Esophagus squamous epithelium (tissue), 4 donors: ENCODE results near the gene MYO1D.

Source experiments
- POLR2A ChIP-seq, 4 donors: fragments of 450-650 bp; IDR thresholded peaks; one replicate each; pipeline ENCODE4 v1.6.1; 2017; ENCODE audit warnings: antibody characterized with exemption in 4 of 4, mild to moderate bottlenecking in 4 of 4, moderate library complexity in 3 of 4
- TF ChIP-seq, protein P1 (sequence below), 6 experiments: fragments of 450-650 bp in 4 of 6; fragments of 200-600 bp in 2 of 6; sonication (generic) in 2 of 6; IDR thresholded peaks; one replicate each; pipeline ENCODE4 v1.5.1; 2016 to 2019; ENCODE audit warnings: antibody characterized with exemption in 6 of 6, mild to moderate bottlenecking in 4 of 6, moderate library complexity in 4 of 6

DNA sequence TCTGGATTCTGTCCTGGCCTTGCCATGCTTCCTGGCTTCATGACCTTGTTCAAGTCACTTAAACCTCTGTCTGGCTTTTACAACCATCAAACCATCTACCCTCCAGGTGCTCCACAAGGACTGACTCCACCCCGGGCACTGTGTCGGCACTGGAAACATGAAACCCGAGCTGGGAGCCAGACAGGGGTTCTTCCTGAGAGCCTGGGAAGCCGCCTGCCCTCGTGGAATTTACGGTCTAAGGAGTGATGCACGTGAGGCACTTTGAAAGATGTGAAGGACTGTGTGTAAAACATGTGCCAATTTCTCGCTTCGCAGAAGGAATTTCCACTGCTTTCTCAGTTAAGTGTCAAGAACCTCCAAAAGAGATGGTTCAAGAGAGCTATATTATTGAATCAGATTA is 378.5 kb downstream of the MYO1D start:
- TF ChIP-seq, protein P1, sequence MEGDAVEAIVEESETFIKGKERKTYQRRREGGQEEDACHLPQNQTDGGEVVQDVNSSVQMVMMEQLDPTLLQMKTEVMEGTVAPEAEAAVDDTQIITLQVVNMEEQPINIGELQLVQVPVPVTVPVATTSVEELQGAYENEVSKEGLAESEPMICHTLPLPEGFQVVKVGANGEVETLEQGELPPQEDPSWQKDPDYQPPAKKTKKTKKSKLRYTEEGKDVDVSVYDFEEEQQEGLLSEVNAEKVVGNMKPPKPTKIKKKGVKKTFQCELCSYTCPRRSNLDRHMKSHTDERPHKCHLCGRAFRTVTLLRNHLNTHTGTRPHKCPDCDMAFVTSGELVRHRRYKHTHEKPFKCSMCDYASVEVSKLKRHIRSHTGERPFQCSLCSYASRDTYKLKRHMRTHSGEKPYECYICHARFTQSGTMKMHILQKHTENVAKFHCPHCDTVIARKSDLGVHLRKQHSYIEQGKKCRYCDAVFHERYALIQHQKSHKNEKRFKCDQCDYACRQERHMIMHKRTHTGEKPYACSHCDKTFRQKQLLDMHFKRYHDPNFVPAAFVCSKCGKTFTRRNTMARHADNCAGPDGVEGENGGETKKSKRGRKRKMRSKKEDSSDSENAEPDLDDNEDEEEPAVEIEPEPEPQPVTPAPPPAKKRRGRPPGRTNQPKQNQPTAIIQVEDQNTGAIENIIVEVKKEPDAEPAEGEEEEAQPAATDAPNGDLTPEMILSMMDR (IDR thresholded peaks at IDR 0.05) = no peak
- no peak for TF ChIP-seq POLR2A (IDR thresholded peaks at IDR 0.05)
